Activated CD4-positive, alpha-beta memory T cell treated with anti-CD3 and anti-CD28 coated beads, Interleukin-2, amount 10 ng/mL, durations not matched to agents 7 days and 5 days (primary cell): ENCODE results near the gene EPHA5. TPM values are rescaled to one million over a fixed set of nuclear protein-coding genes. Genes with fewer than 3 reads are reported as not detected.

Experiments
- CTCF ChIA-PET: fragments of 350-600 bp; sonication (Branson Sonifier 250); formaldehyde crosslinking; loops from one replicate; lab custom pipeline; 2021; ENCODE audit warnings: antibody characterized with exemption, inconsistent platforms; lab: Charles Lee
- POLR2A ChIA-PET: fragments of 350-600 bp; sonication (Branson Sonifier 250); formaldehyde crosslinking; loops from one replicate; lab custom pipeline; 2021; ENCODE audit warnings: antibody characterized with exemption; lab: Charles Lee
- DNase-seq: peaks from one replicate; pipeline ENCODE4 v3.0.0-alpha.2; 2020
- H3K27ac Mint-ChIP-seq: one replicate; pipeline ENCODE4 v1.8.0; 2021; ENCODE audit warnings: mild to moderate bottlenecking, mixed read lengths
- H3K27me3 Mint-ChIP-seq: one replicate; pipeline ENCODE4 v1.8.0; 2021; ENCODE audit warnings: mixed read lengths
- H3K36me3 Mint-ChIP-seq: one replicate; pipeline ENCODE4 v1.8.0; 2021; ENCODE audit warnings: low read depth, mixed read lengths
- H3K4me1 Mint-ChIP-seq: one replicate; pipeline ENCODE4 v1.8.0; 2021; ENCODE audit warnings: mixed read lengths
- H3K4me3 Mint-ChIP-seq: one replicate; pipeline ENCODE4 v1.8.0; 2021; ENCODE audit warnings: mild to moderate bottlenecking, mixed read lengths
- H3K9me3 Mint-ChIP-seq: one replicate; pipeline ENCODE4 v1.8.0; 2021; ENCODE audit warnings: mixed read lengths
- total RNA-seq, 2 experiments: library from RNA; stranded (reverse); gene quantifications; one replicate each; pipeline ENCODE4 v1.2.3, GENCODE V29; 2021

Gene EPHA5
- total RNA-seq, 2 experiments from 2014 or later, result not detected

DNA sequence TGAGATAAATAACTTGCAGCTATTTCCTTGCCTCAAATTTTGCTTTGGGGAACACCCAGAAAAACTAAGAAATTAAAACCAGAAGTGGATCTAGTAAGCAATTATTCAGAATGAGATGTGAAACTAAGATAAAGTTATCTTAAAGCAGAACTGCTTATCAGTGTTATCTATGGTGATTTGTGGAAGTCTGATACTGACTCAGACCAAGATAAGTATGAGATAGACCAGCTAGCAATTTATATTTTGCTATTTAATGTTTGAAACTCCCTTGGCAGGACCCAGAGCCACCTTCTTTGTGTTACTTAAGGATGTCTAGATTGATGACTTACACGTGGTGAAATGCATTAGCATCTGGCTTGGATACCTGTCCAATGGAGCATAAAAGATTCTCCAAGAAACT is 368.1 kb downstream of the EPHA5 start:
- ChIA-PET CTCF (no interaction called here), POLR2A (no interaction called here)
- Mint-ChIP-seq H3K27me3 (no peaks in the 10 kb centered on the region), H3K36me3 (no peaks in the 10 kb centered on the region), H3K27ac (no peak overlapping the region), H3K4me3 (no peak overlapping the region), H3K4me1 (no peaks in the 10 kb centered on the region), H3K9me3 (peaks cover 12% of the 10 kb centered on the region)
- DNase-seq, result no peak

DNA sequence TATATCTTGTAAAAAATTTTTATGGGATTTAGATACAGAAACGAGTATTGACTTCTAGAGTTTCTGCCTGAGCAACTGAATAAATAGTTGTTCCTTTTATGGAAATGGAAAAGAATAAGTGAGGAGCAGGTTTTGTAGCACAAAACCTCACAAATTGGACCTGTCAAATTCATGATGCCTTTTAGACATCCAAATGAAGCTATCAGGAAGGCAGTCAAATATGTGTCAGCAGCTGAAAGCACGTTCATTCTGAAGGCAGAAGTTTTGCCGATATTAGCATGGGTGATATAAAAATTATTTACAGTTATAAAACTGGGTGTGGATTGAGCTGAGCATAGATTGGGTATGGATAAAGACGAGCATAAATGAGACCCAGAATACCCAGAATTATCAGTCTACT is 374.0 kb downstream of the EPHA5 start:
- ChIA-PET POLR2A (no interaction called here), CTCF (no interaction called here)
- no peak for DNase-seq
- Mint-ChIP-seq H3K27me3 (no peaks in the 10 kb centered on the region), H3K36me3 (no peaks in the 10 kb centered on the region), H3K4me1 (no peaks in the 10 kb centered on the region), H3K27ac (no peak overlapping the region), H3K4me3 (no peak overlapping the region), H3K9me3 (peaks cover 4% of the 10 kb centered on the region)

- Mint-ChIP-seq H3K4me1 (no peaks in the 10 kb centered on the region), H3K9me3 (peaks cover 2% of the 10 kb centered on the region), H3K27ac (no peak overlapping the region), H3K36me3 (no peaks in the 10 kb centered on the region), H3K4me3 (no peak overlapping the region), H3K27me3 (no peaks in the 10 kb centered on the region)
- POLR2A ChIA-PET, result no interaction called here
- DNase-seq, result no peak
- CTCF ChIA-PET, result no interaction called here
These were observed 383.2 kb downstream of the EPHA5 start for GRCh38 chr4:65287071-65287470.
